ENCODE data around the gene ERGIC1.
A peak's percentile ranks its signal among the peaks of the same experiment; 100 is the strongest.
"Not testable (repeated sequence)": the region's sequence is repeated elsewhere in the genome, so short reads cannot be mapped to it uniquely, and the experiment has no call there.

Gene ERGIC1

GRCh38 chr5:172849606-172850453 lies 15.8 kb downstream of the ERGIC1 start:
- DNase-seq, result no peak

- DNase-seq, result no peak
Measured at GRCh38 chr5:172850454-172850797, 16.4 kb downstream of the ERGIC1 start.

GRCh38 chr5:172851254-172851653 lies 17.2 kb downstream of the ERGIC1 start:
- not testable (repeated sequence) for DNase-seq

- DNase-seq, result peak; percentile 29
Measured at GRCh38 chr5:172852490-172853354, 18.7 kb downstream of the ERGIC1 start.

GRCh38 chr5:172853355-172853975 lies 19.4 kb downstream of the ERGIC1 start:
- DNase-seq, result peak; percentile 34

- no peak for DNase-seq
Measured at GRCh38 chr5:172854451-172854871, 20.4 kb downstream of the ERGIC1 start.

GRCh38 chr5:172854971-172855370 lies 20.9 kb downstream of the ERGIC1 start:
- DNase-seq, result no peak

- DNase-seq, result no peak
Measured at GRCh38 chr5:172855597-172856292, 21.7 kb downstream of the ERGIC1 start.

- no peak for DNase-seq
Measured at GRCh38 chr5:172856336-172856735, 22.3 kb downstream of the ERGIC1 start.

GRCh38 chr5:172857982-172858381 lies 23.9 kb downstream of the ERGIC1 start:
- DNase-seq, result no peak

GRCh38 chr5:172858511-172858989 lies 24.5 kb downstream of the ERGIC1 start:
- no peak for DNase-seq

- DNase-seq, result no peak
Measured at GRCh38 chr5:172858990-172859811, 25.1 kb downstream of the ERGIC1 start.

- DNase-seq, result no peak
Measured at GRCh38 chr5:172859966-172860365, 25.9 kb downstream of the ERGIC1 start.

GRCh38 chr5:172860520-172861443 lies 26.7 kb downstream of the ERGIC1 start:
- no peak for DNase-seq

- no peak for DNase-seq
Measured at GRCh38 chr5:172861461-172861860, 27.4 kb downstream of the ERGIC1 start.

GRCh38 chr5:172862165-172862801 lies 28.2 kb downstream of the ERGIC1 start:
- no peak for DNase-seq

- DNase-seq, result not testable (repeated sequence)
Measured at GRCh38 chr5:172864171-172864570, 30.1 kb downstream of the ERGIC1 start.

- DNase-seq, result no peak
Measured at GRCh38 chr5:172864747-172865146, 30.7 kb downstream of the ERGIC1 start.

- DNase-seq, result no peak
Measured at GRCh38 chr5:172866378-172866777, 32.3 kb downstream of the ERGIC1 start.
